Stimulated activated CD4-positive, alpha-beta T cell treated with anti-CD3 and anti-CD28 coated beads, Interleukin-12 subunit alpha, Interleukin-12 subunit beta, amount 100 ng/mL, for 48 hours (primary cell): ENCODE results near the gene NFIL3.
"Not testable (repeated sequence)": the region's sequence is repeated elsewhere in the genome, so short reads cannot be mapped to it uniquely, and the experiment has no call there.

Source experiments
- DNase-seq, 3 donors: peaks; one replicate each; pipeline ENCODE4 v3.0.0-alpha.2; 2020; ENCODE audit warnings: low read depth in 2 of 3, low spot score in 1 of 3

The NFIL3 gene, protein sequence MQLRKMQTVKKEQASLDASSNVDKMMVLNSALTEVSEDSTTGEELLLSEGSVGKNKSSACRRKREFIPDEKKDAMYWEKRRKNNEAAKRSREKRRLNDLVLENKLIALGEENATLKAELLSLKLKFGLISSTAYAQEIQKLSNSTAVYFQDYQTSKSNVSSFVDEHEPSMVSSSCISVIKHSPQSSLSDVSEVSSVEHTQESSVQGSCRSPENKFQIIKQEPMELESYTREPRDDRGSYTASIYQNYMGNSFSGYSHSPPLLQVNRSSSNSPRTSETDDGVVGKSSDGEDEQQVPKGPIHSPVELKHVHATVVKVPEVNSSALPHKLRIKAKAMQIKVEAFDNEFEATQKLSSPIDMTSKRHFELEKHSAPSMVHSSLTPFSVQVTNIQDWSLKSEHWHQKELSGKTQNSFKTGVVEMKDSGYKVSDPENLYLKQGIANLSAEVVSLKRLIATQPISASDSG

DNA sequence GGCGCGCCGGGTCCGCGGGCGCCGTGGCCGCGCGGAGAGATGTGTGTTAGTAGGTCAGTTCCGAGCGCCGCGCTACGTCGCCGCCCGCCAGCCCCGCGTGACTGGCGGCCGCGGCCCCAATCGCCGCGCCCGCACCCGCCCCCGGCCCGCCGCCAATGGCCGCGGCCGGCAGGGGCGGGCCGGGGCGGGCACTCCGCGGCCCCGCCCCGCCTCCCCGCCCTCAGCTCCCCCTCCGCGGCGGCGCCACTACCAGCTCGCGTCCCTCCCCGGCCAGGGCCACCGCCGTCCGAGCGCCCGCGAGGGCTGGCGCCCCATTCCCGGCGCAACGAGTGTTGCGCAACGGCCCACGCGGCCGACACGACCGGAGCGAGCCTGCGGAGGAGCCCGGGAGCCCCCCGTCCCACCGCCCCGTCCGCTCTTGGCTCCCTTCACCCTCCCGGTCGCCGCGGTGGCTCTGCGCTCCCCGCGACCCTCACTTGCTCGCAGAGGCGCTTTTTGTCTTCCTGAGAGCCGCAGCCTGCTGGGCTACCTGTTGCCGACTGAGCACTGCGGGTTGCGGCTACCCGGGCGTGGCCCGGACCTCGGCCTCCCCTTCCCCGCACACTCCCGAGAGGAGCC lies at the start of gene NFIL3:
TSS of gene NFIL3 (minus strand) at position 48 of the 618 bp plus-strand sequence. CDS start 13,098 bp downstream, outside the sequence.
- peak; percentile 46 to 67 (median 48) for DNase-seq

DNA sequence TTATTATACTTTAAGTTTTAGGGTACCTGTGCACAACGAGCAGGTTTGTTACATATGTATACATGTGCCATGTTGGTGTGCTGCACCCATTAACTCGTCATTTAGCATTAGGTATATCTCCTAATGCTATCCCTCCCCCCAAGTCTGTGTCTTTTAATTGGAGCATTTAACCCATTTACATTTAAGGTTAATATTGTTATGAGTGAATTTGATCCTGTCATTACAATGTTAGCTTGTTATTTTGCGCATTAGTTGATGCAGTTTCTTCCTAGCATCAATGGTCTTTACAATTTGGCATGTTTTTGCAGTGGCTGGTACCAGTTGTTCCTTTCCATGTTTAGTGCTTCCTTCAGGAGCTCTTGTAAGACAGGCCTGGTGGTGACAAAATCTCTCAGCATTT lies 47.9 kb upstream of the NFIL3 start:
- not testable (repeated sequence) for DNase-seq

DNA sequence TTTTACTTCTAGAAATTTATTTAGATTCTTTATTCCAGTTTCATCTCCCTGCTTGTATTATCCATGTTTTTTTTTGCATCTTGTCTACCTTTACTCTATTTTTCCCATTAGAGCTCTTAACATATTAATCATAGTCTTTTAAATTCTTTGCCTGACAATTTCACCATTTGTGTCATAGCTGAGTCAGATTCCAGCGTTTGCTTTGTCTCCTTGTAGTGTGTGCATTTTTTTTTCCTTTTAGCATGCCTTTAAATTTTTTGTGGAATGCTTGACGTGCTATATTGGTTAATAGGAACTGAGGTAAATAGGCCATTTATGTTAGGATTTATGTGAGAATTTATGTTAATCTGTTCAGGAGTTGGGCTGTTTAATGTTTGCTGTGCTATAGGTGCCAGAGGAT lies 41.8 kb upstream of the NFIL3 start:
- DNase-seq = no peak

DNA sequence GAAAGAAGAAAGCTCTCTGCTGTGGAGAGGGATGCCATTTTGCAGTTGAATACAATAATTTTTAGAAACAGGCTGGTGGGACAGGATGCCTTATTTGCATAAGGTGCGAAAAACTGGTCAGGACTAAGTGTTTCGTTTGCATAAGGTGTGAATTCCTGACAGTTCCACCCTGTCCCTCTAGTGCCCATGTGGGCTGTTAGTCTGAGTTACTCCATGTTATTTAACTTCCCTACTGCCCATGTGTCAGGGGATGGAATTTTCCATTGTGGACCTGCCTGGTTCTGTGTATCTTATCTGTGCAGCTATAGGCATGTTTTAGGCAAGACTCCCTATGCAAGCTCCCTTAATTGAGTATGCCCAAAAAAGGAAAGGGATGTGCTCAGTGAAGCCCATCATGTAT lies 35.3 kb upstream of the NFIL3 start:
- no peak for DNase-seq

DNA sequence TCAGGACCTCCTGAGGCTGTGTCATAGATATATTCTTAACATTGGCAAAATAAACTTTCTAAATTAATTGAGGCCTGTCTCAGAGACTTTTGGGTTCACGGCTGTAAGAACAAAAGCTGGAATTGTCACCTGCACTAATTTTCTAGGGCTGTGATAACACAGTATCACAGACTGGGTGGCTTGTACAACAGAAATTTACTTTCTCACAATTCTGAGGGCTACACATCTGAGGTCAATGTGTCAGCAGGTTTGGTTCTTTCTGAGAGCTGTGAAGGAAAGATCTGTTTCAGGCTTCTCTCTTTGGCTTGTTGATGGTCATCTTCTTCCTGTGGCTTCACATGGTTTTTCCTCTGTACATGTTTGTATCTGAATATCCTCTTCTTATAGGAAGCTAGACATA lies 29.2 kb upstream of the NFIL3 start:
- DNase-seq = no peak

DNA sequence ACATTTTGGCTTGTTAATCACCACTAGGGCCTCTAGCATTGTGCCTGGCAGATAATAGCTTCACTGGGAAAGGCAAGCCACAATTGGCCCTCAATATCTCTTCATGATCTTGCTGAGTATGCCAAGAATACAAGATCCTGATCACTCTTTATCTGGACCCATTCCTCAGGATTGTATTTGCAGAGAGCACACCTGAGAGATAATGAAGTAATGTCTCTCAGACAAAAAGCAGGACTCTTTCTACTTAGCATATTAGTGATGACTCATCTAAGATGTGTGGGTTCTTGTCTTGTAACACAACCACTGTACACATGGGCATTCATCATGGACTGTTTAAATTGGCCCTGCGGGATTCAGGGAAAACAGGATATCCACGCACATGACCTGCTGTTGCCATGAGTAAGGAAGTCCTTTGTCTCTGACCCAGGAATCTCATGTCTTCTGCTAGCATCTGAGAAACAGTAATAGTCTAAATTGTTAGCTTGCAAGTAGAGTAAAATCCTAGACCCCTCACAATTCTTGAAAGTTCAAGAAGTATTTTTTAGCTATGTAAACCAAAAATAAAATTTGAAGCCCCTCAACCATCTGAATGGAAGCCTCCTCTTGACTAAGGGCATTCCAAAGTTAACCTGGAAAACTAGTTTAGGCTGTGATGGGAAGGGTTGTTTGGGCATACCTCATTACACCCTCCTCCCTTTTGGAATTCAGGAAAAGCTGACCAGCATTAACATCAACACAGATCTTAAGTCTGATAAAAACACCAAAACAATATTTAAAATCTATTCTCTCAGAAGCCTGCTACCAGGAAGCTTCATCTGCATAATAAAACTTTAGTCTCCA lies 28.0 kb upstream of the NFIL3 start:
- no peak for DNase-seq

DNA sequence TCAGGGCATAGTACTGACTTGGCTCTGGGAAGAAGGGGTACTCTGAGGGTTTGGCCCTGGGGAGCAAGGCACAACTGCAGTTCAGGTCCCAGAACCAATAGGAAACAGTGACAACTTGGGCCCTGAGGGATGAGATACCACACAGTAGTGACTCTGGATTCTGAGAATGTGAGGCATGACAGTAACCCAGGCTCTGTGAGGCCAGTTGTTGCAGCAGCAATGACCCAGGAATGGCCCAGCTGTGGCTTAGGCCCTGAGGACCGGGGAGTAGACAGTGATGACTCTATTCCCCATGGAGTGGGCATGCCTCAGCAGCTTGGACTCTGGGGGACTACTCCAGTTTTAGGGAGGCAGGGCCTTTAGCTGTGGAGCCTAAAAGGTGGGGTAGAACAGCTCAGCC lies 21.5 kb upstream of the NFIL3 start:
- no peak for DNase-seq

DNA sequence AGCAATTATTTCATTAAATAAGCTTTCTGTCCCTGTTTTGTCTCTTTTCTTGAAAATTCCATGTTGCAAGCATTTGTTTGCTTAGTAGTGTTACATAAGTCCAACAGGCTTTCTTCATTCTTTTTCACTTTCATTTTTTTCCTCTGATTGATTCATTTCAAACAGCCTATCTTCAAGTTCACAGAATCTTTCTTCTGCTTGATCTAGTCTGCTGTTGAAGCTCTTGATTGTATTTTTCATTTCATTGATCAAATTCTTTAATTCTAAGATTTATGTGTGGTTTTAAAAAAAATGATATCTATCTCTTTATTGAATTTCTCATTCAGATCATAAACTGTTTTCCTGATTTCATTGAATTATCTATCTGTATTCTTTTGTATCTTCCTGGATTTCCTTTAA lies 20.4 kb upstream of the NFIL3 start:
- DNase-seq = no peak

DNA sequence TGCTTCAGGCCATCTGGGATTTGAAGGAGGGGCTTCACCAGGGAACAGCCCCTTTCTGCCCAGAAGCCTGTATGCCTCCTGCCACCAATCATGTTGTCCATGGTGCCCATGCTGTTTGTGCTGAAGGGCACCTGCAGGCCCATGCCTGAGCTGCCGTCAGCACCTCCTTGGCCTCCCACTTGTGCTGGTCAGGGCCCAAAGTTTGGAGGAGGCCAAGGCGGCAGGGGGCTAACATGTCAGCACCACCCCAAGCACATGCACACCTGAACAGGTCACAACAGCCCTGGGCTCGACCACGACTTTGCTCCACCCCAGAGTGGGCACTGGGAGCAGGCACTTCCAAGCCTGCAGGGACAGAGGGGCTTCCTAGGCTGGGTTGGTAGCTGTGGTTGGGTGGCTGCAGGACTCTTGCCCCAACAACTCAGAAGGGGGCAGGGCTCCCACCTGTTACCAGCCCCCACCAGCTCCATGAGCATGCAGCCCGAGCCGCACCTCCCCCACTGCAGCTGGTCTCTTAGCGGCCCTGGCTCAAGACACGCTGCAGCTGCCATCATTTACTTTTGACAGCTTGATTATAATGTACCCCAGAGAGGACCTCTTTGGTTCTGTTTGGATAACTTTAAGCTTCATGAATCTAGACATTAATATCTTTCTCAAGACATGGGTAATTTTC lies 19.8 kb upstream of the NFIL3 start:
- DNase-seq = no peak

DNA sequence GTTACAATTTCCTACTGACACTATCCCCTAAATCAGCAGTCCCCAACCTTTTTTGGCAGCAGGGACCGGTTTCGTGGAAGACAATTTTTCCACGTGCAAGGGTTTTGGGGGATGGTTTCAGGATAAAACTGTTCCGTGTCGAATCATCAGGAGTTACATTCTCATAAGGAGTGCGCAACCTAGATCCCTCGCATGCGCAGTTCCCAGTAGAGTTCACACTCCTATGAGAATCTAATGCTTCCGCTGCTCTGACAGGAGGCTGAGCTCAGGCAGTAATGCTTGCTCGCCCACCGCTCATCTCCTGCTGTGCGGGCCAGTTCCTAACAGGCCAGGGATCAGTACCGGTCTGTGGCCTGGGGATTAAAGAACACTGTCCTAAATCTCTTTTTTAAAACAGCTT lies 13.2 kb upstream of the NFIL3 start:
- no peak for DNase-seq

DNA sequence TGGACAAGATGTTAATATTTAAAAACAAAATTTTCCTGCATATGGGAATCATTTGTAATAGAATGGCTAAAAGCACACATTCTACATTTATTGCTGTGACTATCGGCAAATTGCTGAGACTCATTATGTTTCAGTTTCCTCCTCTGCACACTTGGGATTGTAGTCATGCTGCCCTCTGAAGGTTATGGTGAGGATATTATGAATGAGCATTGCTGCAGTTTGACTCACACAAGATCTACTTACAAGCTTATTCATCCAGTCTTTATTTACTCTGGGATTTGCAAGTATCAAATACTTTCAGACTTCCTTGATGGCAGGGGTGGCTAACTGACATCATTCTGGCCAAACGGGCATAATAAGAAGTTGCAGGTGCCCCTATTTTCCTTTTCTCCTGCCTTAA lies 9.5 kb upstream of the NFIL3 start:
- DNase-seq = no peak

DNA sequence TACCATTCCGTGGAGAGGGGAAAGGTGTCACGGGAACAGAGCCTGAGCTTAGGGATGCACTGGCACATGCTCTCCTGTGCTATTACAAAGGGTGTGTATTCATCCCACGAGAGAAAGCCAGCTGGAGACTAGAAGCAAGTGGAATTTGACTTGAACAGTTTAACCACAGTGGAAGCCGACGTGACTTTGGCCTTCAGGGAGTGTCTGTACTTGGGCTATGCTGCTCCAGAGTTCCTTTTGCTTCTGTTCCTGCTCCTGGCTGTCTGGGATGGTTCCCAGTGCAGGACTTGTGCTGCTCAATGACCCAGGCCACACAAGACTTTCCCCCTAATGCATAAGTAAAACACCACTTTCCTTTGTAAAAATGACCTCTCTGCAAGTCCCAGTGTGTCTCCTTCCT lies 7.9 kb upstream of the NFIL3 start:
- DNase-seq = no peak

DNA sequence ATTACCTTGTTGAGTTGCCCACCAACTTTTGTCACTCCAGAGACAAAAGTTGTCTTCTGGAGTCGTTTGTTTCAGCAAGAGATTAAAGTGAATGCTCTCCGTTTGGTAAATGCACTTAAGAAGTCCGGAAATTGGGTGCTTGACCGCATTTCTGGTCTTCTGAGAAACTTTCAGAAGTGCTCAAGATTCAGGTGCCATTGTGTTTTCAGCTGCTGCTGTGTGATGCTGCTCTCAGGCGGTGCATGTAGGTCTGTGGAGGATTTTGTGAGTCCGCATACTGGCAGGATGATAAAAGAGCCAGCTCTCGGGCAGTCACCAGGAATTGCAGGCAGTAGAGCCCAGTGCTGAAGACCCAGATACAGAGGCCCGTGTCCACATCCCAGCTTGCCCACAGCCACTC lies 5.9 kb upstream of the NFIL3 start:
- no peak for DNase-seq

DNA sequence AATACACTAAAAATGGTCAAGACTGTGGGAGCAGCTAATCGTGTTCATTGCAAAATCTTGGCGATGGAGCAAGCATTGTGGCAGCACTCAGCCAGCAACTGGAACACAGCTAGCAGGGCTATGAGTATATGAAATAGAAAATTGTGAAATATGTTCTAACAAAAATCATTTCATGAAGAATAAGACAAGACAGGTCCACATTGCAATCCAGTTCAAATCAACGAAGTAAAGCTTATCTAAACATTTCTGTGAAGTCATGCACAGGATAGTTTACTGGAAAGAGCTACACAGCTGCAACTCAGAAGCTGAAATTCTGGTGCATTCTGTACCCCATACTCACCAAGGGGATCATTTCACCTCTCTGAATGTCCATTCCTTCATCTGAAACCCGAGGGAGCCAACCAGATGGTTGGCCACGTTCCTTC lies 5.3 kb upstream of the NFIL3 start:
- DNase-seq = no peak

DNA sequence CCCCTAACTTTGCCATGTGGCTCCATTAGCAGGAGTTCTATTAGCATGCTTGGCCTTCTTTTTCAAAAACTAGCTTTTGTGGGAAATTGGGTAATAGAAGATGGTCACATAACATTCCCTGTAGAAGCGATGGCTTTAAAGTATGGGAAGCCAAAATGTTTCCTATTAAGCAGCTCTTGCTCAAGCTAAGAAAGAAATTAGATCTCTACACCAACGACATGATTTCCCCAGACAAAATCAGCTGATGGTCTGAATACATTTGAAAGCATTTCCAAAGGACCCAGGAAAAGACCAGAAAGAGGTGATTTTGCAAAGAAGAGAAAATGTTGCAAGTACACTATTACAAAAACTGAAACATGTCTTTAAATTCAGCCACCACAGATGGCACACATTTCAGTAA lies 4.8 kb upstream of the NFIL3 start:
- DNase-seq = no peak

DNA sequence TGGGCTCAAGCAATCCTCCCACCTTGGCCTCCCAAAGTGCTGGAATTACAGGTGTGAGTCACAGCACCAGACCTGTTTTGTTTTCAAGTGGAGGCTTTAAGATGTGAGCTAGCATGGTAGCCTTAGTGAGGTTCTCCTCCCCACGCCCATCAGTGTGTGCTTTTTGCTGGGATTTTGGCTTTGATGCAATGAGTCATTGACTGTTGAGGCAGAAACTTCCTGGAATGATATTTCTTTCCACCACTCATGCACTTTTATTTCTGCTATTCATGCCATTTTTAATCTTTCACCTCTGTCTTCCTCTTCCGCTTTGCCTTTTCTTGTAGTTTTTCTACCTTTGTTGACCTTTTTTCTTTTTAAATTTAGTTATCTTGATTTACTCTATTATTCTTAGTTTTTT lies 4.2 kb upstream of the NFIL3 start:
- no peak for DNase-seq

DNA sequence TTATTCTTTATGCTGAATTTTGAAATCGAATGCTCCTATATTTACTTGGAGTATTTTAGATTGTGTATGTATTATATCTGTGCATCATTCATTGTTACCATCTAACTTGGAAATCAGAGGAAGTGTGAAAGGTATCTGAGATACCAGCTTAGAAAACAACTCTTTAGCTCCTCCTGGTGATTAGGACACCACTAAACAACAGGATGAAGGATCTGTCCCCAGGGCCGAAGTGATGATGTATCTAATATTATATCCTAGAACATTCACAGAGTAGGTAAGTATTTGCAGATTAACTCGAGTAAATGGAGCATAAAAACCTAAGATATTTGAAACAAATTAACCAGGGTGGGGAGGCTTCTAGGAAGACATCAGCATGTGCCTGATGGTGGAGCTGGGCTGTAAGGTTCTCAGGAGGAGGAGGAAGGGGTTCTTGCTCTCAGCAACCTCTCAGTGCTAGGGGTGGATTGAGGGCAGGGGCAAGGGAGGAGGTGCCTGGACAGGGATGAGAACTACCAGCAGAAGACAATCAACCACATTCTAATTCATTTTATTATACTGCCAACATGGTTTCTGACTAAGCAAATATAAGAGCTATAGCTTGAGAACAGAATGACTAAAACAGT lies 2.6 kb upstream of the NFIL3 start:
- DNase-seq = no peak

DNA sequence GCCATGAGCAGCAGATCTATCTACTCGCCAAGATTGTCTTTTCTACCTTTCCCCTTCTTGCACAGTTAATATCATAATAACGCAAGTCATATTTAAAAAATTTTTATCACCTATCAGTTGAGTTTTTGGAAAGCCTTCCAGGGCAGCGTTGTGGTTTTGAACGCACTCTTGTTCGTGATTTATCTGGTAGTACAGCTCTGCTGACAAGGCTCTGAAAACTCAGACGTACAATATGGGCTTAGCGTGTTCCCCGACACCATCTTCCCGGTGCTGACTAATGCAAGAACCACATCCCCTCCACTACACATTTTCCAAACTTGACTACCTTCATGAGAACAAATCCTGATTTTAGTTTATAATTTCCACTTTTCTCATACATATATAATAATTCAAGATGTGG lies 1.6 kb upstream of the NFIL3 start:
- DNase-seq = no peak

DNA sequence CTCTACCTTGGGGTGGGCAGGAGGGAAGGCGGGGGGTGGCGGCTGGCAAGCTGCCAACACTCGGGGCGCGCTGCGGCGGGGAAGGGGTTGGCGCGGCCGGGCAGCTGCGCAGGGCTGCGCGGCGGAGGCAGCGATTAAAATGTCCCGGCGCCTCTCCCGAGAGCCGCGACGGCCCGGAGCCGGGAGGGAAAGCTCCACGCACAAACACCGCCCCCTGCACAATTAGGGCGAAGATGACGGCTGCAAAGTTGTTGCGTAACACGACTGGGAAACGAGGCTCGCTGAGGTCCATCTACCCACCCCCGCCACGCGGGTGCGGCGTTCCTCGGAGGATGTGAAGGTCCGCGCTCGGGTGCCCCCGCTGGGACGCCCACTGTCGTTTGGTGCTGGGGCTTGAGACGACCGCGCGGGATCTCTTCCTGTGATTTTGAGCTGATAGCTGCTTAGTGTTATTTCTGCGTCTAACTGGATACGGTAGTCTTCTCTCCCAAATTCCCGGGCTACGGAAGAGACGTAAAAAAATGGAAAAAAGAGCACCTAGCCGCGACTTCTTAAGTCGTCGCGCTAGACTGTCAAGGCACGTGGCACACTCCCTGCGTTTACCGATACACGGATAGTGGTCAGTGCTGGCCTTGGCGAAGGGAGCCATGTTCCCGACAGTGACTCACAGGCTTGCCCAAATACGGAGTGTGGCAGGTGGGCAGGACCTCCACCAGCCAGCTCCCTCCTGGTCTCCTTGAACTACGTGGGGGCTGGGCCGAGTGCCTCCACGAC lies 958 bp upstream of the NFIL3 start:
- peak; percentile 50 to 71 (median 67) for DNase-seq
